ENCODE results near the gene TMA7. TPM values are rescaled to one million over a fixed set of nuclear protein-coding genes. Genes with fewer than 3 reads are reported as not detected.

The TMA7 gene
- polyA plus RNA-seq, 2 of the 4 experiments (the other 2 are of a cell fraction), result 303 to 417 TPM

GRCh38 chr3:48432411-48433371, 7.4 kb upstream of the TMA7 start:
- FAIRE-seq, result no peak
- POLR2A ChIA-PET, result interaction anchor here (1.2 kb wide), 1 partner anchor 14 kb away, joined by 3 read pairs; the partner anchor contains the start of gene ATRIP
- peak in 1 of 2 experiments; percentile 53 for DNase-seq (ENCODE audit: low read depth in 1 of 2, low spot score in 1 of 2)
- Histone ChIP-seq H3K4me1 (peaks cover 49% of the 10 kb centered on the region), H3K4me3 (no peak overlapping the region), H3K4me2 (no peak overlapping the region), H3K9me3 (no peaks in the 10 kb centered on the region), H3K27ac (peak overlapping the region; percentile 16 to 67; a peak in 3 of 6 replicates)
- 81% methylated on average over 14 of the region's 16 CpGs for WGBS (ENCODE audit: missing lambda C conversion rate)
- TF ChIP-seq, protein P1, sequence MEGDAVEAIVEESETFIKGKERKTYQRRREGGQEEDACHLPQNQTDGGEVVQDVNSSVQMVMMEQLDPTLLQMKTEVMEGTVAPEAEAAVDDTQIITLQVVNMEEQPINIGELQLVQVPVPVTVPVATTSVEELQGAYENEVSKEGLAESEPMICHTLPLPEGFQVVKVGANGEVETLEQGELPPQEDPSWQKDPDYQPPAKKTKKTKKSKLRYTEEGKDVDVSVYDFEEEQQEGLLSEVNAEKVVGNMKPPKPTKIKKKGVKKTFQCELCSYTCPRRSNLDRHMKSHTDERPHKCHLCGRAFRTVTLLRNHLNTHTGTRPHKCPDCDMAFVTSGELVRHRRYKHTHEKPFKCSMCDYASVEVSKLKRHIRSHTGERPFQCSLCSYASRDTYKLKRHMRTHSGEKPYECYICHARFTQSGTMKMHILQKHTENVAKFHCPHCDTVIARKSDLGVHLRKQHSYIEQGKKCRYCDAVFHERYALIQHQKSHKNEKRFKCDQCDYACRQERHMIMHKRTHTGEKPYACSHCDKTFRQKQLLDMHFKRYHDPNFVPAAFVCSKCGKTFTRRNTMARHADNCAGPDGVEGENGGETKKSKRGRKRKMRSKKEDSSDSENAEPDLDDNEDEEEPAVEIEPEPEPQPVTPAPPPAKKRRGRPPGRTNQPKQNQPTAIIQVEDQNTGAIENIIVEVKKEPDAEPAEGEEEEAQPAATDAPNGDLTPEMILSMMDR (IDR thresholded peaks at IDR 0.05), result peak; percentile 26; the same call in 1 of the 3 replicates
- TF ChIP-seq, protein P2, sequence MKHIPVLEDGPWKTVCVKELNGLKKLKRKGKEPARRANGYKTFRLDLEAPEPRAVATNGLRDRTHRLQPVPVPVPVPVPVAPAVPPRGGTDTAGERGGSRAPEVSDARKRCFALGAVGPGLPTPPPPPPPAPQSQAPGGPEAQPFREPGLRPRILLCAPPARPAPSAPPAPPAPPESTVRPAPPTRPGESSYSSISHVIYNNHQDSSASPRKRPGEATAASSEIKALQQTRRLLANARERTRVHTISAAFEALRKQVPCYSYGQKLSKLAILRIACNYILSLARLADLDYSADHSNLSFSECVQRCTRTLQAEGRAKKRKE (CRISPR knock-in tag; IDR thresholded peaks at IDR 0.05; ENCODE audit: low read depth), result no peak
- peak in 1 of 2 experiments; percentile 13; a peak in 2 of 6 replicates for ATAC-seq
- CTCF ChIA-PET, result interaction anchor here (0.7 to 13.6 kb wide), 7 partner anchors 19 to 242 kb away, joined by 3 to 488 read pairs (median 5); no protein-coding TSS in a partner anchor

- TF ChIP-seq, protein P3, sequence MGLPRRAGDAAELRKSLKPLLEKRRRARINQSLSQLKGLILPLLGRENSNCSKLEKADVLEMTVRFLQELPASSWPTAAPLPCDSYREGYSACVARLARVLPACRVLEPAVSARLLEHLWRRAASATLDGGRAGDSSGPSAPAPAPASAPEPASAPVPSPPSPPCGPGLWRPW (IDR thresholded peaks at IDR 0.05), result no peak
- TF ChIP-seq MAX (IDR thresholded peaks at IDR 0.05) (no peak), CBX8 (IDR thresholded peaks at IDR 0.05) (no peak), TP53 (CRISPR knock-in tag; IDR thresholded peaks at IDR 0.05) (no peak), JUNB (IDR thresholded peaks at IDR 0.05) (no peak), RAD21 (conservative IDR thresholded peaks at IDR 0.05 in 1 of 2, IDR thresholded peaks at IDR 0.05 in 1 of 2) (no peak), NFE2L2 (conservative IDR thresholded peaks at IDR 0.05; ENCODE audit: low read length) (no peak), ZFP36 (IDR thresholded peaks at IDR 0.05; ENCODE audit: borderline replicate concordance, partially characterized antibody) (no peak)
- no peak for DNase-seq (ENCODE audit: low read depth in 1 of 2, low spot score in 1 of 2)
- POLR2A ChIA-PET, result no interaction called here
- Histone ChIP-seq H3K4me1 (peaks cover 42% of the 10 kb centered on the region), H3K9me3 (no peaks in the 10 kb centered on the region), H3K4me3 (no peak overlapping the region), H3K27ac (no peak overlapping the region), H3K4me2 (0 out of 3 replicates have a peak overlapping the region, but pooled peaks have one; percentile 19)
- WGBS (ENCODE audit: missing lambda C conversion rate), result 84% methylated on average over 10 of the region's 12 CpGs
- CTCF ChIA-PET, result interaction anchor here (0.6 to 13.6 kb wide), 9 partner anchors 12 to 1561 kb away, joined by 3 to 488 read pairs (median 4); partner anchors contain the start of genes ATRIP and ZNF589
- no peak for FAIRE-seq
- ATAC-seq, result no peak
Measured at GRCh38 chr3:48433472-48434118, 6.5 kb upstream of the TMA7 start.

DNA sequence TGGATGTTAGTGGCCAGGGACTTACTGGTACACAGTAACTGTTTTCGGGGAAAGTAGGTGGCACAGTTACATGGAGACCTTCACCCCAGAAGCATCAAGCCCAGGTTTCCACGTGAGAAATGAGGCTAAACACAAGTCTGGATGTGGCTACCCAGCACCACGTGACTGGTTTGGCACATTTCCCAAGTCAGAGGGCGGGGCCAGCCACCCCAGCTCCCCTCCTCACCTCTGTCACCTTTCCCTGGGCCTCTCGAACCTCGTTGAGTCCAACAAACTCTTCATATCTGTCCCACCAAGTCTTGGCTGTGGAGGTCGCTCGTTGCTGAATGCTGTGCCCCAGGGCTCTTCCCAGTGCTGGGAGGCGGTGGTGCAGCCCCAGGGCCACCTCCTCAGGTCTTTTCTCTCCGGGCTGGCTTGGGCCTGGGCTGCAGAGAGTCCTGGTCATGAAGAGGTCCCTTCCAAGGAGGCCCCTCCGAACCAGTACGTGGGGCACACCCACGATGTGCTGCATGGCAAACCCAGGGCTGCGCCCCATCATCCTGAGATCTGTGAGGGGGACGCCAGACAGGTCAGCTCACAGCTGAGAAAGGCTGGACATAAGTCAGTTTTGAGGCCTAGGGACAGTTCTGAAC, 5.3 kb upstream of the TMA7 start:
- TF ChIP-seq USF2 (IDR thresholded peaks at IDR 0.05), result peak; percentile 46; the same call in 1 of the 2 replicates
- no peak for TF ChIP-seq RARB (CRISPR knock-in tag; IDR thresholded peaks at IDR 0.05)
- no peak for DNase-seq (ENCODE audit: low read depth in 1 of 2, low spot score in 1 of 2)
- ChIA-PET POLR2A (no interaction called here), CTCF (interaction anchor here (1.2 to 13.6 kb wide), 10 partner anchors 11 to 202 kb away, joined by 3 to 488 read pairs (median 9); partner anchors contain the start of genes ATRIP and ZNF589)
- FAIRE-seq, result no peak
- H3K27ac ChIP-seq, result no peak overlapping the region
- H3K4me1 ChIP-seq, result peaks cover 49% of the 10 kb centered on the region
- 77% methylated on average over 10 of the region's 15 CpGs for WGBS (ENCODE audit: missing lambda C conversion rate)
- no peaks in the 10 kb centered on the region for H3K9me3 ChIP-seq
- no peak overlapping the region for H3K4me3 ChIP-seq
- no peak overlapping the region for H3K4me2 ChIP-seq
- no peak for ATAC-seq
